Mesenchymal stem cell (in vitro differentiated cells and primary cell): ENCODE results near the gene RC3H1.
A peak's percentile ranks its signal among the peaks of the same experiment; 100 is the strongest.

Source experiments
- DNase-seq: peaks from one replicate; pipeline ENCODE4 v3.0.0-alpha.2; 2013
- H2AFZ ChIP-seq: one replicate; pipeline ENCODE4 v1.6.1; 2013; ENCODE audit warnings: low read depth, mild to moderate bottlenecking, control low read depth, inconsistent platforms, low read length, moderate library complexity
- H2AK5ac ChIP-seq: 2 replicates; pipeline ENCODE4 v1.6.1; 2013; ENCODE audit warnings: low read length, moderate library complexity, mild to moderate bottlenecking, inconsistent platforms; ENCODE audit not compliant: severe bottlenecking
- H2BK120ac ChIP-seq: one replicate; pipeline ENCODE4 v1.6.1; 2013; ENCODE audit warnings: low read depth, mild to moderate bottlenecking, inconsistent platforms, low read length, moderate library complexity
- H2BK12ac ChIP-seq, 2 experiments: one replicate each; pipeline ENCODE4 v1.6.1; 2013; ENCODE audit warnings: inconsistent platforms in 2 of 2, low read length in 2 of 2, mild to moderate bottlenecking in 2 of 2, moderate library complexity in 2 of 2, control low read depth in 1 of 2
- H2BK15ac ChIP-seq: one replicate; pipeline ENCODE4 v1.6.1; 2013; ENCODE audit warnings: mild to moderate bottlenecking, low read depth, inconsistent platforms; ENCODE audit not compliant: poor library complexity, severe bottlenecking
- H2BK5ac ChIP-seq: 2 replicates; pipeline ENCODE4 v1.6.1; 2013; ENCODE audit warnings: low read depth, mild to moderate bottlenecking, low read length, control low read depth, inconsistent platforms; ENCODE audit not compliant: poor library complexity, severe bottlenecking
- H3K14ac ChIP-seq, 2 experiments: one replicate each; pipeline ENCODE4 v1.6.1; 2013; ENCODE audit warnings: inconsistent platforms in 2 of 2, low read length in 2 of 2, control low read depth in 1 of 2, mild to moderate bottlenecking in 1 of 2, moderate library complexity in 1 of 2
- H3K18ac ChIP-seq, 2 experiments: one replicate each; pipeline ENCODE4 v1.6.1; 2013; ENCODE audit warnings: inconsistent platforms in 2 of 2, low read length in 2 of 2, control low read depth in 1 of 2, low read depth in 1 of 2, mild to moderate bottlenecking in 1 of 2
- H3K23ac ChIP-seq, 2 experiments: one replicate each; pipeline ENCODE4 v1.6.1; 2013; ENCODE audit warnings: inconsistent platforms in 2 of 2, low read length in 2 of 2, mild to moderate bottlenecking in 2 of 2, moderate library complexity in 2 of 2, control low read depth in 1 of 2
- H3K27ac ChIP-seq: 2 replicates; pipeline ENCODE4 v1.5.1; 2013; ENCODE audit warnings: mild to moderate bottlenecking, moderate library complexity, low read length, control low read depth, inconsistent platforms; ENCODE audit not compliant: poor library complexity, severe bottlenecking
- H3K27me3 ChIP-seq, 2 experiments: 2 replicates each; pipeline versions ENCODE4 v1.6.1 to v1.7.0; 2013; ENCODE audit warnings: low read length in 2 of 2, mild to moderate bottlenecking in 2 of 2, moderate library complexity in 2 of 2, control low read depth in 1 of 2, inconsistent platforms in 1 of 2; ENCODE audit not compliant: control insufficient read depth in 1 of 2, insufficient read depth in 1 of 2
- H3K36me3 ChIP-seq, 2 experiments: 2 replicates each; pipeline versions ENCODE4 v1.6.1 to v1.7.0; 2013; ENCODE audit warnings: low read length in 2 of 2, control low read depth in 1 of 2, inconsistent platforms in 1 of 2, low read depth in 1 of 2, mild to moderate bottlenecking in 1 of 2; ENCODE audit not compliant: insufficient read depth in 2 of 2, control insufficient read depth in 1 of 2
- H3K4ac ChIP-seq, 2 experiments: one replicate each; pipeline ENCODE4 v1.6.1; 2013; ENCODE audit warnings: inconsistent platforms in 2 of 2, low read length in 2 of 2, mild to moderate bottlenecking in 2 of 2, moderate library complexity in 2 of 2, control low read depth in 1 of 2, low read depth in 1 of 2
- H3K4me1 ChIP-seq: 2 replicates; pipeline ENCODE4 v1.6.1; 2013; ENCODE audit warnings: low read depth, low read length, control low read depth; ENCODE audit not compliant: control insufficient read depth, insufficient read depth
- H3K4me2 ChIP-seq: 2 replicates; pipeline ENCODE4 v1.6.1; 2013; ENCODE audit warnings: low read length, mild to moderate bottlenecking, inconsistent platforms; ENCODE audit not compliant: poor library complexity, severe bottlenecking
- H3K4me3 ChIP-seq, 2 experiments: 2 replicates each; pipeline versions ENCODE4 v1.5.1 to v1.7.0; 2013; ENCODE audit warnings: low read length in 2 of 2, mild to moderate bottlenecking in 2 of 2, control low read depth in 1 of 2, low read depth in 1 of 2; ENCODE audit not compliant: insufficient read depth in 1 of 2
- H3K79me1 ChIP-seq: replicated peaks from 2 replicates; pipeline ENCODE4 v1.6.1; 2013; ENCODE audit warnings: mild to moderate bottlenecking, control low read depth, low read length, inconsistent platforms; ENCODE audit not compliant: poor library complexity, severe bottlenecking
- H3K9ac ChIP-seq: 2 replicates; pipeline ENCODE4 v1.7.0; 2013; ENCODE audit warnings: mild to moderate bottlenecking, low read length, moderate library complexity
- H3K9me3 ChIP-seq: 2 replicates; pipeline ENCODE4 v1.7.0; 2013; ENCODE audit warnings: mild to moderate bottlenecking, low read length; ENCODE audit not compliant: control insufficient read depth
- H4K8ac ChIP-seq: one replicate; pipeline ENCODE4 v1.6.1; 2013; ENCODE audit warnings: inconsistent platforms, mild to moderate bottlenecking, low read length, moderate library complexity
- H4K91ac ChIP-seq: one replicate; pipeline ENCODE4 v1.6.1; 2013; ENCODE audit warnings: mild to moderate bottlenecking, low read length, inconsistent platforms
- WGBS: methylation state at CpG from one replicate; pipeline ENCODE4 v1.1.7; 2013; ENCODE audit warnings: mixed read lengths; 5-methylcytosine and 5-hydroxymethylcytosine counted together

RC3H1 gene

DNA sequence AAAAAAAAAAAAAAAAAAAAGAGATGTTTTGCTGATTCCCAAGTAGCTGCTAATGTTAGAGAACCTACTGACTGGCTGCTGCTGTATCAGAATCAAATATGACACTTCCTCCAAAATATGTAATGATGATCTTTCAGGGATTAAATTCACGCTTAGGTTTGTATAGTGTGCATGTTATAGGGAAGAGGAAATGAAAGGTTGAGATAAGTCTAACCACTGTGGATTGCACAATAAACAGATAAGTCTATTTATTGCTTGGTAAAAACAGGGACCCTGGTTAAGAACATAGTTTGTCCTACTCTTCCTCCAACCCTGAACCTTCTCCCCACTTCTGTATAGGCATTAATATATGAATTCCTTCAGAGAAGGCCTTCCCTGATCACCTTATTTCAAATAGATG, 13.2 kb downstream of the RC3H1 start:
- H2BK5ac ChIP-seq = no peak overlapping the region
- H3K4me2 ChIP-seq = no peak overlapping the region
- peaks cover 10% of the 10 kb centered on the region for H3K79me1 ChIP-seq
- no peak overlapping the region for H2AK5ac ChIP-seq
- no peak overlapping the region for H2BK15ac ChIP-seq
- H3K27me3 ChIP-seq = no peaks in the 10 kb centered on the region
- H3K27ac ChIP-seq = no peak overlapping the region
- no peak overlapping the region for H3K4ac ChIP-seq
- no peak overlapping the region for H4K91ac ChIP-seq
- no peak overlapping the region for H4K8ac ChIP-seq
- no peak overlapping the region for H2BK120ac ChIP-seq
- no peak overlapping the region for H3K23ac ChIP-seq
- H2BK12ac ChIP-seq = no peak overlapping the region
- H3K14ac ChIP-seq = no peak overlapping the region
- no CpG with 5 or more reads among the region's 1 CpG for WGBS
- peaks cover 3% of the 10 kb centered on the region for H3K4me1 ChIP-seq
- H3K36me3 ChIP-seq = peaks cover 0 to 2% of the 10 kb centered on the region in 2 experiments
- H3K9ac ChIP-seq = no peak overlapping the region
- no peaks in the 10 kb centered on the region for H3K9me3 ChIP-seq
- no peak overlapping the region for H3K4me3 ChIP-seq
- no peak overlapping the region for H2AFZ ChIP-seq
- no peak overlapping the region for H3K18ac ChIP-seq
- DNase-seq = no peak

DNA sequence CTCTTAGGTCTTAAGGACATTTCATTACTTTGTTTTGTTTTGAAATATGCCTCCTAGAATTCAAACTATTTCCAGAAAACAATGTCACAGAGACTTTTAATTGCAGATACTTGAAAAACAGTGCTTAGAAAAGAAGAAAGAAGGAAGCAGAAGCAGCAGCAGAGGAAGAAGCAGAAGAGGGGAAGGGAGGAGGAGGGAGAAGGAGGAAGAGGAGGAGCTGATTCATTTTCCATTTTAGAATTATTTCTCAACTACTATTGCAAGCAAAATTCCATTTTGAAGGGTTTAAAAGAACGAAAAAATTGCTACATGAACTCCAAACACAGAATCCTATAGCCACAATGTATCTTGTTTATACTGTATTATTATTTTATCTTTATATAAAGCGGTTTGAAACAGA, 13.9 kb downstream of the RC3H1 start:
- H3K23ac ChIP-seq = no peak overlapping the region
- H2AK5ac ChIP-seq = no peak overlapping the region
- H4K8ac ChIP-seq = no peak overlapping the region
- 100% methylated on average over 1 of the region's 2 CpGs for WGBS
- H3K9me3 ChIP-seq = no peaks in the 10 kb centered on the region
- H4K91ac ChIP-seq = no peak overlapping the region
- no peak overlapping the region for H3K9ac ChIP-seq
- peaks cover 0 to 2% of the 10 kb centered on the region in 2 experiments for H3K36me3 ChIP-seq
- H3K27ac ChIP-seq = no peak overlapping the region
- H3K4ac ChIP-seq = no peak overlapping the region
- H3K14ac ChIP-seq = no peak overlapping the region
- DNase-seq = no peak
- no peak overlapping the region for H2AFZ ChIP-seq
- no peak overlapping the region for H2BK15ac ChIP-seq
- H2BK12ac ChIP-seq = no peak overlapping the region
- H3K18ac ChIP-seq = no peak overlapping the region
- peaks cover 3% of the 10 kb centered on the region for H3K4me1 ChIP-seq
- no peak overlapping the region for H2BK5ac ChIP-seq
- no peak overlapping the region for H2BK120ac ChIP-seq
- H3K4me3 ChIP-seq = no peak overlapping the region
- no peaks in the 10 kb centered on the region for H3K27me3 ChIP-seq
- peaks cover 10% of the 10 kb centered on the region for H3K79me1 ChIP-seq
- no peak overlapping the region for H3K4me2 ChIP-seq

DNA sequence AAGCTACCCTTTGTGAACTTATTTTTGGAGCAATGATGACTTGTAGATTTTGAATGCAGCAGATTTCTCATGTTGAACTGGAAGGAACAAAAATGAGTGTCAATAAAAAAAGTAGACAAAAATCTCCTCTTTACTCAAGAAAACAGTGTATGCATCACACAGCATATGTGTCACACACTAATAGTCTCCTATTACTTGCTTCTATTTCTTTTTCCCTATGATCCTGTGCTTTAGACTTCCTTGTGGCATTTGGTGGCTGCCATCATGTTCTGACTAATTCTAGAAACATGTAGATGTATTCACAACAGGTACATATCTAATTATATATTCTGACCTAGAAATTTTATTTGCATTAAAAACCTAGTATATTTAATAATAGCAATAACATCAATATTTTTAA, 14.3 kb downstream of the RC3H1 start:
- no peak for DNase-seq
- Histone ChIP-seq H3K9me3 (no peaks in the 10 kb centered on the region), H2AFZ (no peak overlapping the region), H2AK5ac (no peak overlapping the region), H3K4me1 (peaks cover 3% of the 10 kb centered on the region), H3K23ac (no peak overlapping the region), H3K18ac (no peak overlapping the region), H3K4ac (no peak overlapping the region), H2BK15ac (no peak overlapping the region), H3K36me3 (peaks cover 0 to 2% of the 10 kb centered on the region in 2 experiments), H3K27ac (no peak overlapping the region), H3K4me3 (no peak overlapping the region), H3K79me1 (peaks cover 10% of the 10 kb centered on the region), H3K9ac (no peak overlapping the region), H4K91ac (no peak overlapping the region), H4K8ac (no peak overlapping the region), H3K4me2 (no peak overlapping the region), H2BK5ac (no peak overlapping the region), H2BK12ac (no peak overlapping the region), H2BK120ac (no peak overlapping the region), H3K27me3 (no peaks in the 10 kb centered on the region), H3K14ac (no peak overlapping the region)

DNA sequence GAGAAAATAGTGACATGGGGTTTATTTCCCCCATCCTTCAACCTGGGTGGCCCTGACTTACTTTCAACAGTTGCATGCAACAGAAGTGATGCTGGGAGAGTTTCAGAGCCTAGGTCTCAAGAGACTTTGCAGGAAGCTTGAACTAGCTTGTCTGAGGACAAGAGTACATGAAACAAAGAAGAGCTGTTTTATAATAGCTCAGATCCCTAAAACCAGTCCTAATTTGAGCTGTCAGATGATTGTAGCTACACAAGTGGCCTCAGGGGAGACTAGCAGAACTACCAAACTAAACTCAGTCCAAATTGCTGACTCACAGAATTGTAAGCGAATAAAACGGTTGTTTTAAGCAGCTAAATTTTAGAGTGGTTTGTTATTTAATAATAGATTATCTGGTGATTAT, 17.1 kb downstream of the RC3H1 start:
- H3K4me1 ChIP-seq = peaks cover 6% of the 10 kb centered on the region
- no CpG with 5 or more reads among the region's 2 CpGs for WGBS
- H3K27ac ChIP-seq = no peak overlapping the region
- H3K9ac ChIP-seq = peak overlapping the region; percentile 64
- H2AK5ac ChIP-seq = no peak overlapping the region
- H3K23ac ChIP-seq = no peak overlapping the region
- peaks cover 0 to 2% of the 10 kb centered on the region in 2 experiments for H3K36me3 ChIP-seq
- H2AFZ ChIP-seq = no peak overlapping the region
- no peaks in the 10 kb centered on the region for H3K9me3 ChIP-seq
- H2BK15ac ChIP-seq = no peak overlapping the region
- H2BK12ac ChIP-seq = no peak overlapping the region
- H3K4ac ChIP-seq = no peak overlapping the region
- no peak overlapping the region for H3K14ac ChIP-seq
- H4K91ac ChIP-seq = no peak overlapping the region
- no peak overlapping the region for H3K18ac ChIP-seq
- H3K4me2 ChIP-seq = no peak overlapping the region
- no peaks in the 10 kb centered on the region for H3K27me3 ChIP-seq
- H4K8ac ChIP-seq = no peak overlapping the region
- H2BK120ac ChIP-seq = no peak overlapping the region
- no peak overlapping the region for H2BK5ac ChIP-seq
- DNase-seq = peak; percentile 48
- H3K79me1 ChIP-seq = peaks cover 13% of the 10 kb centered on the region
- H3K4me3 ChIP-seq = no peak overlapping the region
